Keratinocyte (primary cell): ENCODE measurements around the gene F11R. TPM values are rescaled to one million over a fixed set of nuclear protein-coding genes. Genes with fewer than 3 reads are reported as not detected.

Experiments
- DNase-seq: peaks from one replicate; pipeline ENCODE4 v3.0.0-alpha.2; 2011; ENCODE audit warnings: low read depth, missing footprints, low spot score
- FAIRE-seq: peaks from 2 replicates; lab custom pipeline; 2011; peaks lifted over from hg19 to GRCh38; lab: Jason Lieb, UNC
- H2AFZ ChIP-seq: 2 replicates; pipeline ENCODE4 v1.6.0; 2012; ENCODE audit warnings: low read length, control low read depth, inconsistent platforms; ENCODE audit not compliant: control insufficient read depth
- H3K27ac ChIP-seq: 2 replicates; pipeline ENCODE4 v1.5.1; 2011; ENCODE audit warnings: low read length; ENCODE audit not compliant: control insufficient read depth, insufficient read depth
- H3K27me3 ChIP-seq: 3 replicates; pipeline ENCODE4 v1.6.0; 2011; ENCODE audit warnings: low read length; ENCODE audit not compliant: control insufficient read depth, insufficient read depth; ENCODE audit errors: extremely low read depth
- H3K36me3 ChIP-seq, 2 experiments: 2 replicates in 1 of 2; 3 replicates in 1 of 2; pipeline ENCODE4 v1.5.1; 2011; ENCODE audit warnings: low read length in 2 of 2, mild to moderate bottlenecking in 1 of 2; ENCODE audit not compliant: control insufficient read depth in 2 of 2, insufficient read depth in 2 of 2; ENCODE audit errors: extremely low read depth in 1 of 2
- H3K4me1 ChIP-seq: 3 replicates; pipeline ENCODE4 v1.5.1; 2011; ENCODE audit warnings: low read length; ENCODE audit not compliant: control insufficient read depth, insufficient read depth; ENCODE audit errors: extremely low read depth
- H3K4me2 ChIP-seq: 3 replicates; pipeline ENCODE4 v1.6.0; 2011; ENCODE audit warnings: low read depth, low read length; ENCODE audit not compliant: control insufficient read depth, insufficient read depth; ENCODE audit errors: extremely low read depth
- H3K4me3 ChIP-seq, 3 experiments: fragments of 200-600 bp in 1 of 3; sonication (generic) in 1 of 3; 2 replicates in 2 of 3; 3 replicates in 1 of 3; pipeline ENCODE4 v1.5.1; 2011 to 2016; ENCODE audit warnings: low read length in 3 of 3, mild to moderate bottlenecking in 3 of 3, control low read depth in 2 of 3, inconsistent platforms in 1 of 3, low read depth in 1 of 3, mixed read lengths in 1 of 3, mixed run types in 1 of 3, moderate library complexity in 1 of 3; ENCODE audit not compliant: control insufficient read depth in 2 of 3, insufficient read depth in 2 of 3; ENCODE audit errors: extremely low read depth in 1 of 3
- H3K79me2 ChIP-seq: 2 replicates; pipeline ENCODE4 v1.6.0; 2012; ENCODE audit warnings: low read length; ENCODE audit not compliant: control insufficient read depth, insufficient read depth
- H3K9ac ChIP-seq: 3 replicates; pipeline ENCODE4 v1.6.0; 2011; ENCODE audit warnings: low read length; ENCODE audit not compliant: control insufficient read depth, insufficient read depth; ENCODE audit errors: extremely low read depth
- H3K9me1 ChIP-seq: 3 replicates; pipeline ENCODE4 v1.6.0; 2011; ENCODE audit warnings: low read length; ENCODE audit not compliant: control insufficient read depth, insufficient read depth; ENCODE audit errors: extremely low read depth
- H3K9me3 ChIP-seq: 2 replicates; pipeline ENCODE4 v1.5.1; 2012; ENCODE audit warnings: low read depth, low read length; ENCODE audit not compliant: control insufficient read depth
- H4K20me1 ChIP-seq: 3 replicates; pipeline ENCODE4 v1.6.0; 2011; ENCODE audit warnings: low read length; ENCODE audit not compliant: control insufficient read depth, insufficient read depth; ENCODE audit errors: extremely low read depth
- CTCF ChIP-seq, 3 experiments: IDR thresholded peaks in 1 of 3; conservative IDR thresholded peaks in 1 of 3; optimal IDR thresholded peaks in 1 of 3; 2 replicates in 2 of 3; 3 replicates in 1 of 3; pipeline versions ENCODE3 to v1.5.1; 2011; ENCODE audit warnings: low read length in 3 of 3, mild to moderate bottlenecking in 3 of 3, moderate library complexity in 2 of 3, control low read depth in 1 of 3, inconsistent platforms in 1 of 3; ENCODE audit not compliant: insufficient read depth in 2 of 3; ENCODE audit errors: extremely low read depth in 1 of 3
- EZH2 ChIP-seq: IDR thresholded peaks from one replicate; pipeline ENCODE4 v1.6.1; 2012; ENCODE audit warnings: inconsistent platforms, mild to moderate bottlenecking, low read length, moderate library complexity
- dilution Hi-C: fragments of 300-500 bp; cut with MboI; formaldehyde crosslinking; loops from one replicate; pipeline ENCODE4 v1.7.0; 2020; ENCODE audit warnings: low sequenced_read_pairs; ENCODE audit not compliant: extremely low pct_ligation_motif_present
- polyA plus RNA-seq, 5 experiments: library from polyadenylated mRNA; depleted of rRNA in 3 of 5; stranded (reverse) in 3 of 5; stranded (forward) in 1 of 5; unstranded in 1 of 5; fragments of >200 nt; gene quantifications; 1 replicate in 1 of 5; 2 replicates in 3 of 5; 3 replicates in 1 of 5; pipeline versions ENCODE4 v1.2.1 to v1.2.3, GENCODE V29; 2011 to 2012; ENCODE audit warnings: missing spikeins in 2 of 5, low read depth in 1 of 5, low replicate concordance in 1 of 5

Gene F11R
- polyA plus RNA-seq, 1 donor (not counting 4 experiments of a cell fraction or from before 2014, with no cell fraction given), result 224 TPM

- FAIRE-seq (peak; percentile 17), DNase-seq (peak; percentile 36)
- Histone ChIP-seq H3K9ac (peak overlapping the region; percentile 49), H3K4me3 (no peak overlapping the region), H3K27ac (peak overlapping the region; percentile 72), H4K20me1 (no peaks in the 10 kb centered on the region), H3K27me3 (no peaks in the 10 kb centered on the region), H3K9me1 (no peaks in the 10 kb centered on the region), H3K79me2 (no peaks in the 10 kb centered on the region), H3K4me1 (peaks cover 26% of the 10 kb centered on the region), H2AFZ (no peak overlapping the region), H3K9me3 (no peaks in the 10 kb centered on the region), H3K4me2 (peak overlapping the region; percentile 63), H3K36me3 (no peaks in the 10 kb centered on the region)
- TF ChIP-seq EZH2 (no peak), CTCF (optimal IDR thresholded peaks at IDR 0.05 in 1 of 3, IDR thresholded peaks at IDR 0.05 in 1 of 3, conservative IDR thresholded peaks at IDR 0.05 in 1 of 3; ENCODE audit: extremely low read depth in 1 of 3, insufficient read depth in 2 of 3, low read length in 3 of 3) (no peak)
- dilution Hi-C loops, result no loop called here
Observed at GRCh38 chr1:160952129-160952510, 68.8 kb downstream of the F11R start.

GRCh38 chr1:160951443-160952128 is 69.4 kb downstream of the F11R start:
- no peaks in the 10 kb centered on the region for H3K36me3 ChIP-seq
- dilution Hi-C loops, result no loop called here
- H4K20me1 ChIP-seq, result no peaks in the 10 kb centered on the region
- H3K4me1 ChIP-seq, result peaks cover 29% of the 10 kb centered on the region
- FAIRE-seq (peak; percentile 73), DNase-seq (no peak)
- no peaks in the 10 kb centered on the region for H3K9me1 ChIP-seq
- no peaks in the 10 kb centered on the region for H3K27me3 ChIP-seq
- no peaks in the 10 kb centered on the region for H3K79me2 ChIP-seq
- H3K9ac ChIP-seq, result peak overlapping the region; percentile 49
- H3K4me2 ChIP-seq, result peak overlapping the region; percentile 63
- H2AFZ ChIP-seq, result no peak overlapping the region
- H3K9me3 ChIP-seq, result no peaks in the 10 kb centered on the region
- peak; percentile 83 to 90 (median 87) for TF ChIP-seq CTCF (optimal IDR thresholded peaks at IDR 0.05 in 1 of 3, IDR thresholded peaks at IDR 0.05 in 1 of 3, conservative IDR thresholded peaks at IDR 0.05 in 1 of 3; ENCODE audit: extremely low read depth in 1 of 3, insufficient read depth in 2 of 3, low read length in 3 of 3)
- no peak for TF ChIP-seq EZH2
- H3K4me3 ChIP-seq, result peak overlapping the region in 1 of 3 experiments; percentile 5
- H3K27ac ChIP-seq, result peak overlapping the region; percentile 72
